Esophagus squamous epithelium (tissue), 4 donors: ENCODE measurements around the gene HOXA7.

Experiments
- POLR2A ChIP-seq, 4 donors: fragments of 450-650 bp; IDR thresholded peaks; one replicate each; pipeline ENCODE4 v1.6.1; 2017; ENCODE audit warnings: antibody characterized with exemption in 4 of 4, mild to moderate bottlenecking in 4 of 4, moderate library complexity in 3 of 4
- TF ChIP-seq, protein P1 (sequence below), 6 experiments: fragments of 450-650 bp in 4 of 6; fragments of 200-600 bp in 2 of 6; sonication (generic) in 2 of 6; IDR thresholded peaks; one replicate each; pipeline ENCODE4 v1.5.1; 2016 to 2019; ENCODE audit warnings: antibody characterized with exemption in 6 of 6, mild to moderate bottlenecking in 4 of 6, moderate library complexity in 4 of 6

DNA sequence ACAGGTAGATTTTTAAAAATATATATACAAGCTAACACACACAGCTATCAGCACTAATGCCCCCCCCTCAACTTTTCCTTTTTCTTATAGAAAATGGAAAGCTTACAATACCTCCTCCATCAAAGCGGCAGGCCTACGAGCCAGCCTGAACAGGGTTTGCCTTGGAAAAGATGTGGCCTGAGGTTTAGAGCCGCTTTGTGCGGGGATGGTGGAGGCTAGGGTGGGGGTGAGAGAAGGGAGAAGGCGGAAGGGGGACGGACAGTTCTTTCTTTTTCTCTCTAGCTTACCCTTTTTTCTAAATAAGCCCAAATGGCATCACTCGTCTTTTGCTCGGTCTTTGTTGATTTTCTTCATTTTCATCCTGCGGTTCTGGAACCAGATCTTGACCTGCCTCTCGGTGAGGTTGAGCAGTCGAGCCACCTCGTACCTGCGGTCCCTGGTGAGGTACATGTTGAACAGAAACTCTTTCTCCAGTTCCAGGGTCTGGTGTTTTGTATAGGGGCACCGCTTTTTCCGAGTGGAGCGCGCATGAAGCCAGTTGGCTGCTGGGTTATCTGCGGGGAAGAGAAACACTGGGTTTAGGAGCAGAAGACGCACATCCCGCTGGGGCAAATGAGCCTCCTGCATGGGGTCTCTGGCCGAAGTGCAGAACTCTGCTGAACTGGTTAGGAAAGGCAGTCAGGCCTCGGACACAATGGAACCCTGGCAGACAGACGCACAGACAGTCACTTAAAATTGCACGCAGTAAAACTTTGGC, 7.0 kb upstream of the HOXA7 start:
- TF ChIP-seq, protein P1, sequence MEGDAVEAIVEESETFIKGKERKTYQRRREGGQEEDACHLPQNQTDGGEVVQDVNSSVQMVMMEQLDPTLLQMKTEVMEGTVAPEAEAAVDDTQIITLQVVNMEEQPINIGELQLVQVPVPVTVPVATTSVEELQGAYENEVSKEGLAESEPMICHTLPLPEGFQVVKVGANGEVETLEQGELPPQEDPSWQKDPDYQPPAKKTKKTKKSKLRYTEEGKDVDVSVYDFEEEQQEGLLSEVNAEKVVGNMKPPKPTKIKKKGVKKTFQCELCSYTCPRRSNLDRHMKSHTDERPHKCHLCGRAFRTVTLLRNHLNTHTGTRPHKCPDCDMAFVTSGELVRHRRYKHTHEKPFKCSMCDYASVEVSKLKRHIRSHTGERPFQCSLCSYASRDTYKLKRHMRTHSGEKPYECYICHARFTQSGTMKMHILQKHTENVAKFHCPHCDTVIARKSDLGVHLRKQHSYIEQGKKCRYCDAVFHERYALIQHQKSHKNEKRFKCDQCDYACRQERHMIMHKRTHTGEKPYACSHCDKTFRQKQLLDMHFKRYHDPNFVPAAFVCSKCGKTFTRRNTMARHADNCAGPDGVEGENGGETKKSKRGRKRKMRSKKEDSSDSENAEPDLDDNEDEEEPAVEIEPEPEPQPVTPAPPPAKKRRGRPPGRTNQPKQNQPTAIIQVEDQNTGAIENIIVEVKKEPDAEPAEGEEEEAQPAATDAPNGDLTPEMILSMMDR (IDR thresholded peaks at IDR 0.05) = no peak
- no peak for TF ChIP-seq POLR2A (IDR thresholded peaks at IDR 0.05)
